NB4 (cell line): ENCODE data around the gene SUMO2.
A peak's percentile ranks its signal among the peaks of the same experiment; 100 is the strongest.

Experiments
- DNase-seq: peaks from one replicate; pipeline ENCODE4 v3.0.0; 2010; ENCODE audit warnings: low read depth
- H3K4me3 ChIP-seq: one replicate; pipeline ENCODE4 v1.5.1; 2011; ENCODE audit warnings: mild to moderate bottlenecking, low read depth, low read length, moderate library complexity
- CTCF ChIP-seq: IDR thresholded peaks from one replicate; pipeline ENCODE4 v1.5.1; 2012; ENCODE audit warnings: low read depth, low read length
- MAX ChIP-seq: IDR thresholded peaks from 2 replicates; pipeline ENCODE4 v1.6.1; 2011; ENCODE audit warnings: low read depth, low read length
- MYC ChIP-seq: IDR thresholded peaks from 2 replicates; pipeline ENCODE4 v1.6.1; 2011; ENCODE audit warnings: low read depth, low read length
- POLR2A ChIP-seq: IDR thresholded peaks from 2 replicates; pipeline ENCODE4 v1.6.1; 2011; ENCODE audit warnings: mild to moderate bottlenecking; ENCODE audit not compliant: insufficient read length; ENCODE audit errors: extremely low read depth

The SUMO2 gene

GRCh38 chr17:75133001-75133400 is 49.8 kb downstream of the SUMO2 start:
- no peak overlapping the region for H3K4me3 ChIP-seq
- peak; percentile 30 for DNase-seq
- TF ChIP-seq POLR2A (no peak), CTCF (no peak), MAX (no peak), MYC (no peak)

GRCh38 chr17:75132018-75133000 is 50.5 kb downstream of the SUMO2 start:
- peak; percentile 46 for DNase-seq
- H3K4me3 ChIP-seq, result peak overlapping the region; percentile 71

GRCh38 chr17:75131278-75132017 is 51.3 kb downstream of the SUMO2 start, which contains the start of gene NT5C:
NT5C (minus strand) TSS chr17:75131742; CDS start chr17:75131707, 35 bp downstream.
- TF ChIP-seq MYC (peak; percentile 77), POLR2A (peak; percentile 84), MAX (peak; percentile 73), CTCF (peak; percentile 55)
- DNase-seq, result peak; percentile 91
- peak within 1 kb of the TSS; percentile 71 for H3K4me3 ChIP-seq

GRCh38 chr17:75130632-75131277 is 52.0 kb downstream of the SUMO2 start:
- TF ChIP-seq CTCF (peak; percentile 45), POLR2A (no peak), MAX (0 out of 2 replicates have a peak, but pooled peaks have one; percentile 11)
- DNase-seq, result peak; percentile 71

GRCh38 chr17:75130059-75130631 is 52.6 kb downstream of the SUMO2 start:
- TF ChIP-seq MYC (no peak), MAX (no peak), POLR2A (no peak)
- H3K4me3 ChIP-seq, result peak overlapping the region; percentile 71
- no peak for DNase-seq

More at GRCh38 chr17:75130632-75131277, 52.0 kb downstream of the SUMO2 start:
- peak overlapping the region; percentile 71 for H3K4me3 ChIP-seq

GRCh38 chr17:75129576-75129975 is 53.2 kb downstream of the SUMO2 start:
- DNase-seq, result no peak
- TF ChIP-seq MYC (no peak), POLR2A (no peak), CTCF (no peak), MAX (no peak)
- no peak overlapping the region for H3K4me3 ChIP-seq
